OCI-LY1 (cell line): ENCODE data around the gene PRKAB1.

Experiments used
- H2AFZ ChIP-seq: fragments of 200-600 bp; sonication (generic), shearing (Covaris generic); 2 replicates; pipeline ENCODE4 v1.6.0; 2014; ENCODE audit warnings: antibody characterized with exemption, mild to moderate bottlenecking, low read length
- H3F3A ChIP-seq: fragments of 200-600 bp; sonication (generic), shearing (Covaris generic); 2 replicates; pipeline ENCODE4 v1.6.0; 2014; ENCODE audit warnings: mild to moderate bottlenecking, antibody characterized with exemption, low read length, moderate library complexity; ENCODE audit not compliant: insufficient read depth
- H3K27ac ChIP-seq: fragments of 200-600 bp; sonication (generic); 2 replicates; pipeline ENCODE4 v1.5.1; 2014; ENCODE audit warnings: low read length, mixed run types, mild to moderate bottlenecking, low read depth; ENCODE audit not compliant: poor library complexity, severe bottlenecking
- H3K27me3 ChIP-seq: fragments of 200-600 bp; sonication (generic); 2 replicates; pipeline ENCODE4 v1.6.0; 2014; ENCODE audit warnings: antibody characterized with exemption, mild to moderate bottlenecking, low read length, moderate library complexity; ENCODE audit not compliant: insufficient read depth
- H3K36me3 ChIP-seq: fragments of 200-600 bp; sonication (generic); 2 replicates; pipeline ENCODE4 v1.6.1; 2014; ENCODE audit warnings: mild to moderate bottlenecking, antibody characterized with exemption, low read length, moderate library complexity, mixed read lengths; ENCODE audit not compliant: insufficient read depth
- H3K4me1 ChIP-seq: fragments of 200-600 bp; sonication (generic); 2 replicates; pipeline ENCODE4 v1.5.1; 2014; ENCODE audit warnings: mild to moderate bottlenecking, low read length, moderate library complexity; ENCODE audit not compliant: insufficient read depth, severe bottlenecking
- H3K4me2 ChIP-seq: fragments of 200-600 bp; sonication (generic), shearing (Covaris generic); 2 replicates; pipeline ENCODE4 v1.6.1; 2014; ENCODE audit warnings: low read length
- H3K4me3 ChIP-seq: fragments of 200-600 bp; sonication (generic); 2 replicates; pipeline ENCODE4 v1.5.1; 2014; ENCODE audit warnings: low read length, low read depth, mild to moderate bottlenecking, mixed read lengths; ENCODE audit not compliant: poor library complexity, severe bottlenecking
- H3K79me2 ChIP-seq: fragments of 200-600 bp; shearing (Covaris generic); 2 replicates; pipeline ENCODE4 v1.6.1; 2016; ENCODE audit warnings: mixed run types, low read length, mixed read lengths; ENCODE audit not compliant: insufficient read depth
- H3K9ac ChIP-seq: fragments of 200-600 bp; sonication (generic), shearing (Covaris generic); 2 replicates; pipeline ENCODE4 v1.6.1; 2014; ENCODE audit warnings: mild to moderate bottlenecking, low read length, mixed read lengths
- H3K9me2 ChIP-seq: fragments of 200-600 bp; sonication (generic), shearing (Covaris generic); 2 replicates; pipeline ENCODE4 v1.6.1; 2014; ENCODE audit warnings: low read depth, mild to moderate bottlenecking, low read length, mixed read lengths
- H3K9me3 ChIP-seq: fragments of 200-600 bp; shearing (Covaris generic); 2 replicates; pipeline ENCODE4 v1.6.1; 2014; ENCODE audit warnings: low read length, mixed read lengths
- H4K20me1 ChIP-seq: fragments of 200-600 bp; sonication (generic), shearing (Covaris generic); 2 replicates; pipeline ENCODE4 v1.6.0; 2016; ENCODE audit warnings: mild to moderate bottlenecking, low read length; ENCODE audit not compliant: insufficient read depth
- EZH2 ChIP-seq: fragments of 200-600 bp; sonication (generic), shearing (Covaris generic); IDR thresholded peaks from 2 replicates; pipeline ENCODE4 v1.8.0; 2017; ENCODE audit warnings: borderline replicate concordance, mixed run types, mild to moderate bottlenecking, antibody characterized with exemption, low read length, moderate library complexity, mixed read lengths
- TF ChIP-seq, protein P1 (sequence below): fragments of 200-600 bp; sonication (generic), shearing (Covaris generic); IDR thresholded peaks from 2 replicates; pipeline ENCODE4 v1.5.1; 2017; ENCODE audit warnings: mild to moderate bottlenecking, antibody characterized with exemption, low read length, moderate library complexity, mixed read lengths

PRKAB1 gene

DNA sequence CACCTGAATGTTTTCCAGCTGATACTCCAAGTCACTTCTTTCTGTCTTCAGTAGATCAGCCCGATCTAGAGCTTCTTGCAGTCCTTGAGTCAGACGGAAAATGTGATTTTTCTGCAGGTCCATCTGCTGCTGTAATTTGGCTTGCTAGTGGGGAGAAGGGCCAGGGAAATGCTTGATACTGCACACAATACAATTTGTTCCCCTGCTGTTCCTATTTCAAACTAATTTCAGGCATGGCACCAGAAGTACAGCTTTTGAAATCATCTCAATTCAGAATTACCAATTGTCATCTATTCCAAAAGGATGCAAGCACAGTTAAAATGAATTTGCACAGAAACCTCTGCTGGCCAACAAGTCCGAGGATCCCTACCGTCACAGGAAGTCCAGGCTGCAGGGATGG lies 53.4 kb downstream of the PRKAB1 start:
- Histone ChIP-seq H3K9me3 (no peaks in the 10 kb centered on the region), H3K4me2 (no peak overlapping the region), H3K4me3 (no peak overlapping the region), H3K9me2 (no peaks in the 10 kb centered on the region), H4K20me1 (no peaks in the 10 kb centered on the region), H3K79me2 (no peaks in the 10 kb centered on the region), H2AFZ (no peak overlapping the region), H3K36me3 (peaks cover 44% of the 10 kb centered on the region), H3F3A (no peaks in the 10 kb centered on the region), H3K27me3 (no peaks in the 10 kb centered on the region), H3K9ac (no peak overlapping the region), H3K27ac (no peak overlapping the region), H3K4me1 (no peaks in the 10 kb centered on the region)
- no peak for TF ChIP-seq EZH2
- TF ChIP-seq, protein P1, sequence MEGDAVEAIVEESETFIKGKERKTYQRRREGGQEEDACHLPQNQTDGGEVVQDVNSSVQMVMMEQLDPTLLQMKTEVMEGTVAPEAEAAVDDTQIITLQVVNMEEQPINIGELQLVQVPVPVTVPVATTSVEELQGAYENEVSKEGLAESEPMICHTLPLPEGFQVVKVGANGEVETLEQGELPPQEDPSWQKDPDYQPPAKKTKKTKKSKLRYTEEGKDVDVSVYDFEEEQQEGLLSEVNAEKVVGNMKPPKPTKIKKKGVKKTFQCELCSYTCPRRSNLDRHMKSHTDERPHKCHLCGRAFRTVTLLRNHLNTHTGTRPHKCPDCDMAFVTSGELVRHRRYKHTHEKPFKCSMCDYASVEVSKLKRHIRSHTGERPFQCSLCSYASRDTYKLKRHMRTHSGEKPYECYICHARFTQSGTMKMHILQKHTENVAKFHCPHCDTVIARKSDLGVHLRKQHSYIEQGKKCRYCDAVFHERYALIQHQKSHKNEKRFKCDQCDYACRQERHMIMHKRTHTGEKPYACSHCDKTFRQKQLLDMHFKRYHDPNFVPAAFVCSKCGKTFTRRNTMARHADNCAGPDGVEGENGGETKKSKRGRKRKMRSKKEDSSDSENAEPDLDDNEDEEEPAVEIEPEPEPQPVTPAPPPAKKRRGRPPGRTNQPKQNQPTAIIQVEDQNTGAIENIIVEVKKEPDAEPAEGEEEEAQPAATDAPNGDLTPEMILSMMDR: no peak

DNA sequence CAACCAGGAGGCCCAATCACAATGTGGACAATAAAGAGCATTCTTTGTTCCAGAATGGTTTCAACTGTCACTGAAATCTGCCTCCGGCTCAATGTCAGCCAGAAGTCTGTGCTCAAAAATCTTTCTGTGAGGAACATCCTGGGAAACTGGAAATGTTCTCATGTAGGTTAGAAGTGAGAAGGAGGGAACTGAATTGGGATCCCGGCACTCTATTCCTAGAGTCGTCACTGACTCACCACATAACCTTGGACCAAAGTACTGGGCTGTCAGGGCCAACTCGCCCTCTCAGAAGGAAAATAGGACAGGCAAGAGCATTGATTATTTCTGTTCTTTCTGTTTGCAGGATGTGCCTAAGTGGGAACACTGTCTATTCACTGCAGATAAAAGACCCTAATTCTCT lies 57.6 kb downstream of the PRKAB1 start:
- H3K4me3 ChIP-seq: no peak overlapping the region
- H3K4me1 ChIP-seq: no peaks in the 10 kb centered on the region
- no peaks in the 10 kb centered on the region for H4K20me1 ChIP-seq
- no peak overlapping the region for H3K9ac ChIP-seq
- no peak overlapping the region for H2AFZ ChIP-seq
- no peaks in the 10 kb centered on the region for H3K9me2 ChIP-seq
- peaks cover 39% of the 10 kb centered on the region for H3K36me3 ChIP-seq
- no peaks in the 10 kb centered on the region for H3K79me2 ChIP-seq
- no peaks in the 10 kb centered on the region for H3K27me3 ChIP-seq
- no peak for TF ChIP-seq EZH2
- TF ChIP-seq, protein P1: no peak
- no peak overlapping the region for H3K4me2 ChIP-seq
- H3K27ac ChIP-seq: no peak overlapping the region
- H3F3A ChIP-seq: no peaks in the 10 kb centered on the region
- no peaks in the 10 kb centered on the region for H3K9me3 ChIP-seq

- Histone ChIP-seq H3K4me3 (no peak overlapping the region), H3K9ac (no peak overlapping the region), H3K9me2 (no peaks in the 10 kb centered on the region), H3K4me2 (no peak overlapping the region), H3K9me3 (no peaks in the 10 kb centered on the region), H3K36me3 (peaks cover 35% of the 10 kb centered on the region), H3K27ac (no peak overlapping the region), H3K27me3 (no peaks in the 10 kb centered on the region), H3K79me2 (no peaks in the 10 kb centered on the region), H3F3A (no peaks in the 10 kb centered on the region), H4K20me1 (no peaks in the 10 kb centered on the region), H3K4me1 (no peaks in the 10 kb centered on the region), H2AFZ (no peak overlapping the region)
- no peak for TF ChIP-seq EZH2
- TF ChIP-seq, protein P1: no peak
These were observed 59.9 kb downstream of the PRKAB1 start for GRCh38 chr12:119727600-119728443.
